ENCODE data around the gene SLC44A2.

SLC44A2 gene

GRCh38 chr19:10688545-10689280 is 63.4 kb downstream of the SLC44A2 start:
- POLR2A ChIA-PET, result no interaction called here
- no peak overlapping the region for H3K4me3 ChIP-seq (ENCODE audit: low read depth, low read length)
- TF ChIP-seq CTCF (IDR thresholded peaks at IDR 0.05; ENCODE audit: insufficient read depth, low read length, missing control alignments), result no peak
- DNase-seq (ENCODE audit: low read depth, low spot score), result no peak
- CTCF ChIA-PET, result interaction anchor here (0.7 to 5.8 kb wide), 2 partner anchors 12 to 107 kb away, joined by 4 to 34 read pairs; partner anchors contain the start of gene QTRT1

GRCh38 chr19:10690341-10690781 is 65.0 kb downstream of the SLC44A2 start:
- TF ChIP-seq CTCF (IDR thresholded peaks at IDR 0.05; ENCODE audit: insufficient read depth, low read length, missing control alignments), result no peak
- POLR2A ChIA-PET, result no interaction called here

GRCh38 chr19:10691178-10691881 is 66.0 kb downstream of the SLC44A2 start:
- H3K4me3 ChIP-seq (ENCODE audit: low read depth, low read length), result no peak overlapping the region
- ChIA-PET CTCF (interaction anchor here (1.9 to 13.6 kb wide), 3 partner anchors 8 to 109 kb away, joined by 6 to 178 read pairs (median 34); partner anchors contain the start of gene QTRT1), POLR2A (no interaction called here)
- no peak for TF ChIP-seq CTCF (IDR thresholded peaks at IDR 0.05; ENCODE audit: insufficient read depth, low read length, missing control alignments)
- no peak for DNase-seq (ENCODE audit: low read depth, low spot score)

More at GRCh38 chr19:10690341-10690781, 65.0 kb downstream of the SLC44A2 start:
- H3K4me3 ChIP-seq (ENCODE audit: low read depth, low read length), result no peak overlapping the region
- no peak for DNase-seq (ENCODE audit: low read depth, low spot score)
- CTCF ChIA-PET, result interaction anchor here (5.8 to 13.6 kb wide), 2 partner anchors 10 to 108 kb away, joined by 34 to 178 read pairs; partner anchors contain the start of gene QTRT1

- ChIA-PET CTCF (interaction anchor here (1.9 to 13.6 kb wide), 3 partner anchors 9 to 109 kb away, joined by 6 to 178 read pairs (median 34); partner anchors contain the start of gene QTRT1), POLR2A (no interaction called here)
- H3K4me3 ChIP-seq (ENCODE audit: low read depth, low read length), result no peak overlapping the region
- no peak for DNase-seq (ENCODE audit: low read depth, low spot score)
- no peak for TF ChIP-seq CTCF (IDR thresholded peaks at IDR 0.05; ENCODE audit: insufficient read depth, low read length, missing control alignments)
Measured at GRCh38 chr19:10691883-10692282, 66.5 kb downstream of the SLC44A2 start.

- CTCF ChIA-PET, result interaction anchor here (1.9 to 13.6 kb wide), 3 partner anchors 8 to 110 kb away, joined by 6 to 178 read pairs (median 34); partner anchors contain the start of gene QTRT1
- DNase-seq (ENCODE audit: low read depth, low spot score), result no peak
- no peak overlapping the region for H3K4me3 ChIP-seq (ENCODE audit: low read depth, low read length)
- POLR2A ChIA-PET, result no interaction called here
- TF ChIP-seq CTCF (IDR thresholded peaks at IDR 0.05; ENCODE audit: insufficient read depth, low read length, missing control alignments), result no peak
Measured at GRCh38 chr19:10692673-10693264, 67.4 kb downstream of the SLC44A2 start.
